ENCODE data around the gene KIFC3.
A peak's percentile ranks its signal among the peaks of the same experiment; 100 is the strongest.

Gene KIFC3

GRCh38 chr16:57723170-57723569 is 79.1 kb downstream of the KIFC3 start:
- Histone ChIP-seq H3K36me3 (ENCODE audit: control insufficient read depth in 2 of 2, insufficient read depth in 1 of 2, low read length in 2 of 2) (no peaks in the 10 kb centered on the region), H3K4me3 (ENCODE audit: low read depth, low read length) (no peak overlapping the region), H3K9me3 (ENCODE audit: control insufficient read depth, insufficient read depth, low read depth, low read length) (no peaks in the 10 kb centered on the region), H3K27ac (ENCODE audit: extremely low read depth, low read depth, low read length) (no peak overlapping the region), H3K4me1 (ENCODE audit: control insufficient read depth, insufficient read depth, low read length) (no peaks in the 10 kb centered on the region)
- CTCF ChIA-PET = interaction anchor here (0.6 to 1.5 kb wide), 16 partner anchors 11 to 583 kb away, joined by 3 to 5 read pairs (median 4); partner anchors contain the start of gene KATNB1
- POLR2A ChIA-PET = no interaction called here
- TF ChIP-seq ZNF654 (tag by site-specific recombination; IDR thresholded peaks at IDR 0.05; ENCODE audit: low read depth) (peak; percentile 15; the same call in 1 of the 2 replicates), ZNF610 (tag by site-specific recombination; IDR thresholded peaks at IDR 0.05; ENCODE audit: borderline replicate concordance) (no peak), ZBTB10 (tag by site-specific recombination; IDR thresholded peaks at IDR 0.05) (no peak), ZNF16 (tag by site-specific recombination; IDR thresholded peaks at IDR 0.05; ENCODE audit: low read depth) (no peak), ZNF555 (tag by site-specific recombination; conservative IDR thresholded peaks at IDR 0.05) (no peak), GLIS1 (tag by site-specific recombination; IDR thresholded peaks at IDR 0.05) (peak; percentile 11; the same call in 1 of the 2 replicates), ZNF341 (tag by site-specific recombination; IDR thresholded peaks at IDR 0.05; ENCODE audit: low read depth) (no peak), ZNF629 (tag by site-specific recombination; IDR thresholded peaks at IDR 0.05) (no peak), ZNF362 (tag by site-specific recombination; IDR thresholded peaks at IDR 0.05) (no peak), ZEB2 (tag by site-specific recombination; IDR thresholded peaks at IDR 0.05) (no peak), ZNF248 (tag by site-specific recombination; IDR thresholded peaks at IDR 0.05) (no peak), GLI2 (tag by site-specific recombination; IDR thresholded peaks at IDR 0.05; ENCODE audit: borderline replicate concordance, low read depth) (no peak), ATF2 (tag by site-specific recombination; IDR thresholded peaks at IDR 0.05; ENCODE audit: low read depth) (no peak), PRDM4 (tag by site-specific recombination; IDR thresholded peaks at IDR 0.05) (no peak), ZSCAN16 (tag by site-specific recombination; IDR thresholded peaks at IDR 0.05) (no peak)

- Histone ChIP-seq H3K36me3 (ENCODE audit: control insufficient read depth in 2 of 2, insufficient read depth in 1 of 2, low read length in 2 of 2) (no peaks in the 10 kb centered on the region), H3K9me3 (ENCODE audit: control insufficient read depth, insufficient read depth, low read depth, low read length) (no peaks in the 10 kb centered on the region), H3K27ac (ENCODE audit: extremely low read depth, low read depth, low read length) (no peak overlapping the region), H3K4me3 (ENCODE audit: low read depth, low read length) (no peak overlapping the region), H3K4me1 (ENCODE audit: control insufficient read depth, insufficient read depth, low read length) (no peaks in the 10 kb centered on the region)
- POLR2A ChIA-PET = no interaction called here
- CTCF ChIA-PET = interaction anchor here (0.6 to 1.5 kb wide), 14 partner anchors 10 to 787 kb away, joined by 3 to 5 read pairs (median 4); partner anchors contain the start of gene KATNB1
- TF ChIP-seq GLI4 (tag by site-specific recombination; IDR thresholded peaks at IDR 0.05) (no peak), ZNF571 (tag by site-specific recombination; IDR thresholded peaks at IDR 0.05) (no peak), GLIS1 (tag by site-specific recombination; IDR thresholded peaks at IDR 0.05) (no peak), ZNF19 (tag by site-specific recombination; IDR thresholded peaks at IDR 0.05; ENCODE audit: low read depth) (no peak), ZNF791 (tag by site-specific recombination; IDR thresholded peaks at IDR 0.05) (no peak), ZNF521 (tag by site-specific recombination; IDR thresholded peaks at IDR 0.05) (no peak), ZFP41 (tag by site-specific recombination; IDR thresholded peaks at IDR 0.05; ENCODE audit: borderline replicate concordance) (no peak), YY2 (tag by site-specific recombination; IDR thresholded peaks at IDR 0.05) (no peak), OSR2 (tag by site-specific recombination; IDR thresholded peaks at IDR 0.05) (no peak), ZBTB11 (tag by site-specific recombination; conservative IDR thresholded peaks at IDR 0.05; ENCODE audit: low read depth) (no peak), ZNF830 (tag by site-specific recombination; IDR thresholded peaks at IDR 0.05; ENCODE audit: low read depth) (no peak)
Measured at GRCh38 chr16:57722651-57723050, 79.6 kb downstream of the KIFC3 start.
